Osteocyte (in vitro differentiated cells): Measurements from ENCODE around the gene SLC22A14. TPM values are rescaled to one million over a fixed set of nuclear protein-coding genes. Genes with fewer than 3 reads are reported as not detected.

Experiments used
- DNase-seq: peaks from one replicate; pipeline ENCODE4 v3.0.0; 2021; ENCODE audit warnings: mixed read lengths; ENCODE audit not compliant: unreplicated experiment; ENCODE audit errors: extremely low spot score
- H3K27ac Mint-ChIP-seq: one replicate; pipeline ENCODE4 v1.8.0; 2021; ENCODE audit warnings: mild to moderate bottlenecking, mixed read lengths; ENCODE audit not compliant: unreplicated experiment
- H3K27me3 Mint-ChIP-seq: one replicate; pipeline ENCODE4 v1.8.0; 2021; ENCODE audit warnings: mixed read lengths; ENCODE audit not compliant: unreplicated experiment
- H3K36me3 Mint-ChIP-seq: one replicate; pipeline ENCODE4 v1.8.0; 2021; ENCODE audit warnings: mixed read lengths; ENCODE audit not compliant: unreplicated experiment
- H3K4me1 Mint-ChIP-seq: one replicate; pipeline ENCODE4 v1.8.0; 2021; ENCODE audit warnings: mixed read lengths; ENCODE audit not compliant: unreplicated experiment
- H3K4me3 Mint-ChIP-seq: one replicate; pipeline ENCODE4 v1.8.0; 2021; ENCODE audit warnings: mild to moderate bottlenecking, moderate library complexity, mixed read lengths; ENCODE audit not compliant: unreplicated experiment
- H3K9me3 Mint-ChIP-seq: one replicate; pipeline ENCODE4 v1.8.0; 2021; ENCODE audit warnings: mixed read lengths; ENCODE audit not compliant: unreplicated experiment
- total RNA-seq: library from RNA; stranded (reverse); gene quantifications from 2 replicates; pipeline ENCODE4 v1.2.1, GENCODE V29; 2021
- TF ChIP-seq, protein P1 (sequence below): fragments of 200-600 bp; sonication (generic); IDR thresholded peaks from 2 replicates; pipeline ENCODE4 v1.5.0; 2021; ENCODE audit warnings: antibody characterized with exemption, mild to moderate bottlenecking, moderate library complexity

SLC22A14 gene
- total RNA-seq, 1 donor from 2014 or later, result 0.30 TPM

DNA sequence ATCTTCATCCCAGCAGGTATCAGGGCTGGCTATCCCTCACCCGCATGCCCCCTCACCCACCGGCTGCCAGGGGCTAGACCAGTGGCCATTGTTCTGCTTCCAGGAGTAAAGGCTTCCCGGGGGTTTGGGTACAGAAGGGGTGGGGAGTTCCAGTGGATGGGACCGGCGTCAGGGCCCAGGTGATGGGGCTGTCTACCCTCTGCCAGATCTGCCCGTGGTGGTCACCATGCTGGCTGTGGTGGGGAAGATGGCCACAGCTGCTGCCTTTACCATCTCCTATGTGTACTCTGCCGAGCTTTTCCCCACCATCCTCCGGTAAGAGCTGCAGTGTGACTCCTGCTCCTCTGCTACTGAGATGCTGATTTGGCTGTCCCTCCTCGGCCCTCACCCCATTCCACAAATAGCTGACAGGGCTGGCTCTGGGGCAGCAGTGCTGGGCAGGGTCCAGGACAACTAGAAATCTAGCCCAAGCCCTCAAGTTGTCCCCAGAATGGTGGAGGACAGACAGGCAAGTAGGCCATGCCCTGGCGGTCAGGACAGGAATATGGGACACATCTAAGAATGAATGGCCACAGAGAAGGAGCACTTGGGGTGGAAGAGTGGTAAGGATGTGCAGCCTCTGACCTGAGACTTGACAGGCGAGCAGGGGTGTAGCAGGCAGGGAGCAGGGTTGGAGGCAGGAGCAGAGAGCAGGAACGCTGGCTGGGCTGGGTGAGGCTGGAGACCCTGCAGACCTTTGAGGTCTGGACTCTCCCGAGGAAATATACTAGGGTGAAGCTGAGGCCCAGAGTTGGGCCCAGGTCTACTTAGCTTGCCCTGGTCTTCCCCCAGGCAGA is 5.8 kb upstream of the SLC22A14 start:
- Mint-ChIP-seq H3K36me3 (peaks cover 24% of the 10 kb centered on the region), H3K4me3 (no peak overlapping the region), H3K27me3 (no peaks in the 10 kb centered on the region), H3K9me3 (no peaks in the 10 kb centered on the region), H3K4me1 (no peaks in the 10 kb centered on the region), H3K27ac (no peak overlapping the region)
- DNase-seq, result peak; percentile 81
- TF ChIP-seq, protein P1, sequence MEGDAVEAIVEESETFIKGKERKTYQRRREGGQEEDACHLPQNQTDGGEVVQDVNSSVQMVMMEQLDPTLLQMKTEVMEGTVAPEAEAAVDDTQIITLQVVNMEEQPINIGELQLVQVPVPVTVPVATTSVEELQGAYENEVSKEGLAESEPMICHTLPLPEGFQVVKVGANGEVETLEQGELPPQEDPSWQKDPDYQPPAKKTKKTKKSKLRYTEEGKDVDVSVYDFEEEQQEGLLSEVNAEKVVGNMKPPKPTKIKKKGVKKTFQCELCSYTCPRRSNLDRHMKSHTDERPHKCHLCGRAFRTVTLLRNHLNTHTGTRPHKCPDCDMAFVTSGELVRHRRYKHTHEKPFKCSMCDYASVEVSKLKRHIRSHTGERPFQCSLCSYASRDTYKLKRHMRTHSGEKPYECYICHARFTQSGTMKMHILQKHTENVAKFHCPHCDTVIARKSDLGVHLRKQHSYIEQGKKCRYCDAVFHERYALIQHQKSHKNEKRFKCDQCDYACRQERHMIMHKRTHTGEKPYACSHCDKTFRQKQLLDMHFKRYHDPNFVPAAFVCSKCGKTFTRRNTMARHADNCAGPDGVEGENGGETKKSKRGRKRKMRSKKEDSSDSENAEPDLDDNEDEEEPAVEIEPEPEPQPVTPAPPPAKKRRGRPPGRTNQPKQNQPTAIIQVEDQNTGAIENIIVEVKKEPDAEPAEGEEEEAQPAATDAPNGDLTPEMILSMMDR, result no peak

DNA sequence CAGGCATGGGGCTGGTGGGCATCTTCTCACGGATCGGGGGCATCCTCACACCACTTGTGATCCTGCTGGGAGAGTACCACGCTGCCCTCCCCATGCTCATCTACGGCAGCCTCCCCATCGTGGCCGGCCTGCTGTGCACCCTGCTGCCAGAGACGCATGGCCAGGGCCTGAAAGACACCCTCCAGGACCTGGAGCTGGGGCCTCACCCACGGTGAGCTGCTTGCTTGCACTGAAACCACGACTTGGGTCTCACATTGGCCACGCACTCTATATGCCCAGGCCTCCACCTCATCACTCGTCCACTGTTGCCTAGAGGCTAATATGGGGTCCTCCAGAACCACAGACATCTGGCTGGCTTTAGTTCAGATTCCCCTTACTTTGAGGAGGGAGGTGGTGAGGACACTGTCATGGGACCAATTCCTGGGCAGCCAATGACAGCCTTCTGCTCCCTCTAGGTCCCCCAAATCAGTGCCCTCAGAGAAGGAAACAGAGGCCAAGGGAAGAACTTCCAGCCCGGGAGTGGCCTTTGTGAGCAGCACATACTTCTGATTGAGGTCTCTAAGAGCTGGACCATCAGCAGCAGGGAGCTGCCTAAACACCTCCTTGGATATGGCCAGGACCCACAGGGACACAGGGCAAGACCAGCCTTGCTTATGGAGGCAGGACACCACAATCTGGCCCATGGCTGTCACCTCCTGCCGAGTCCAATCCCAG is 5.0 kb upstream of the SLC22A14 start:
- peaks cover 29% of the 10 kb centered on the region for H3K36me3 Mint-ChIP-seq
- DNase-seq, result peak; percentile 78
- no peaks in the 10 kb centered on the region for H3K9me3 Mint-ChIP-seq
- no peak overlapping the region for H3K4me3 Mint-ChIP-seq
- H3K27me3 Mint-ChIP-seq, result no peaks in the 10 kb centered on the region
- H3K4me1 Mint-ChIP-seq, result no peaks in the 10 kb centered on the region
- TF ChIP-seq, protein P1, result no peak
- no peak overlapping the region for H3K27ac Mint-ChIP-seq

DNA sequence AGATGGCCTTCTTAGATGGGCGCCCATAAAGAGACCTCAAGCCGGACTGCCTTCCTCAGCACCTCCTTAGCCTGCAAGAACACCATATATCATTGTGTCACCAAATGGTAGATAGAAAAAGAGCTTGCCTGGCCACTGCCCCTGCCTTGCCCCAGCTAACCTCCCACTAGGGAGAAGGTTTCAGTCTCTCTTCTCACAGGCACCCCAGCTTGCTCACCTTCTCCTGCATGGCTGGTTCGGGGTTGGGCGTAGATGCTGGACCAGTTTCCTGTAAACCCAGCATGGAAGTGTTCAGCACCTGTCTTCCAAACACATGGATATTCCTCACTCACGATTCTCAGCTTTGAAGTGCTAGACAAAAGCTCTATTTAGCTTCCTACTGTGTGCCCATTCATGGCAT is 3.3 kb upstream of the SLC22A14 start:
- Mint-ChIP-seq H3K36me3 (peaks cover 29% of the 10 kb centered on the region), H3K4me3 (no peak overlapping the region), H3K4me1 (no peaks in the 10 kb centered on the region), H3K27me3 (no peaks in the 10 kb centered on the region), H3K27ac (no peak overlapping the region), H3K9me3 (no peaks in the 10 kb centered on the region)
- peak; percentile 44 for DNase-seq
- TF ChIP-seq, protein P1, result no peak

DNA sequence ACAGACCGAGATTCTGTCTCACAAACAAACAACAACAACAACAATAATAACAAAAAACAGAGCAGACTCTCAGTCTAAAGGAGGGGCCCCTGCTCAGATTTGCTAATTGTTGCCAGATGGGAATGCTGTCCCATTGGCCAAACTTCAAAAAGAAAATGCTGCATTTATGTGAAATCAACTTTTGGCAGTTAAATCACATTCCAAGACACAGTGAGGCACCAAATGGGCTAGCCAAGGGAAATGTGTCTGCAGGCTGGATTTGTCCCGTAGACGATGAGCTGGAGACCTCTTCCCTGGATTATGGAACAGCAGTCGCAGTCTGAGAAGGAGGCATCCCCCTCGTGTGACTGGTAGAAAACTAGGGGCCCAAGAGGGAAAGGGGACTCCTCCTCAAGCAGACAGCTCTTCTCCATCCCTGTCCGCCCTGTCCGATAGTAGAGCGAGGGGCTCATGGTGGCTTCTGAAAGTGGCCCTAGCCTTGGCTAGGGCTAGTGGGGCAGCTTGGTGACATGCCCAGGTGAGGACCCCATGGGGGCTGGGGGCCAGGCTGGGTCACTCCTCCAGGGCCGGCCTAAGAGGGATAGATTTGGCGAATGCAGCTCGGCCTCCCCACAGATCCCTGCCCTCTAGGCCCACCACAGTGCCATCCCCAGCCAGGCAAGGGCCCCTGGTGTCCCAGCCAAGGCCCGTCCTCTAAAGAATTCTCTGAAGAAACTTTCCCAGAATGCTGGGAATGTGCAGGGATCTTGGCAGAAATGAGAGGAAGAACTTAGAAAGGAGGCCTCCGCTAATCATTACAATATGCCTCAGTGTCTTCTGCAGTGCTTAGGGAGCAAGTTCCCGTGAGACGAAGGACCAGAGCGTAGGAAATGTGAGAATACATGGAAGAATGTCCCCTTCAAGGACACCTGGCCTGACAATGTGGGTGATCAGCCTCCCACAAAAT is 2.0 kb downstream of the SLC22A14 start:
- DNase-seq, result no peak
- Mint-ChIP-seq H3K36me3 (peaks cover 10% of the 10 kb centered on the region), H3K4me3 (no peak overlapping the region), H3K4me1 (no peaks in the 10 kb centered on the region), H3K27me3 (no peaks in the 10 kb centered on the region), H3K9me3 (no peaks in the 10 kb centered on the region), H3K27ac (no peak overlapping the region)
- TF ChIP-seq, protein P1, result no peak
